Stimulated activated effector memory CD8-positive, alpha-beta T cell treated with anti-CD3 and anti-CD28 coated beads, Interleukin-12 subunit alpha, Interleukin-12 subunit beta, amount 100 ng/mL, for 72 hours (primary cell): Measurements from ENCODE around the gene DCAF7.

Experiments
- ATAC-seq: fragments of 150-1000 bp; cut with Tn5 transposase; 2 replicates; pipeline ENCODE4 v1.10.0; 2021
- DNase-seq, 2 donors: peaks; one replicate each; pipeline ENCODE4 v3.0.0; 2021 to 2022; ENCODE audit warnings: low spot score in 2 of 2
- H3K27ac Mint-ChIP-seq: one replicate; pipeline ENCODE4 v1.8.0; 2022; ENCODE audit warnings: mild to moderate bottlenecking, mixed read lengths
- H3K36me3 Mint-ChIP-seq: one replicate; pipeline ENCODE4 v1.8.0; 2022; ENCODE audit warnings: mild to moderate bottlenecking, mixed read lengths
- H3K4me1 Mint-ChIP-seq: one replicate; pipeline ENCODE4 v1.8.0; 2022; ENCODE audit warnings: mixed read lengths
- H3K4me3 Mint-ChIP-seq: one replicate; pipeline ENCODE4 v1.8.0; 2022; ENCODE audit warnings: mild to moderate bottlenecking, mixed read lengths
- H3K9me3 Mint-ChIP-seq: one replicate; pipeline ENCODE4 v1.8.0; 2022; ENCODE audit warnings: mixed read lengths

The DCAF7 gene

DNA sequence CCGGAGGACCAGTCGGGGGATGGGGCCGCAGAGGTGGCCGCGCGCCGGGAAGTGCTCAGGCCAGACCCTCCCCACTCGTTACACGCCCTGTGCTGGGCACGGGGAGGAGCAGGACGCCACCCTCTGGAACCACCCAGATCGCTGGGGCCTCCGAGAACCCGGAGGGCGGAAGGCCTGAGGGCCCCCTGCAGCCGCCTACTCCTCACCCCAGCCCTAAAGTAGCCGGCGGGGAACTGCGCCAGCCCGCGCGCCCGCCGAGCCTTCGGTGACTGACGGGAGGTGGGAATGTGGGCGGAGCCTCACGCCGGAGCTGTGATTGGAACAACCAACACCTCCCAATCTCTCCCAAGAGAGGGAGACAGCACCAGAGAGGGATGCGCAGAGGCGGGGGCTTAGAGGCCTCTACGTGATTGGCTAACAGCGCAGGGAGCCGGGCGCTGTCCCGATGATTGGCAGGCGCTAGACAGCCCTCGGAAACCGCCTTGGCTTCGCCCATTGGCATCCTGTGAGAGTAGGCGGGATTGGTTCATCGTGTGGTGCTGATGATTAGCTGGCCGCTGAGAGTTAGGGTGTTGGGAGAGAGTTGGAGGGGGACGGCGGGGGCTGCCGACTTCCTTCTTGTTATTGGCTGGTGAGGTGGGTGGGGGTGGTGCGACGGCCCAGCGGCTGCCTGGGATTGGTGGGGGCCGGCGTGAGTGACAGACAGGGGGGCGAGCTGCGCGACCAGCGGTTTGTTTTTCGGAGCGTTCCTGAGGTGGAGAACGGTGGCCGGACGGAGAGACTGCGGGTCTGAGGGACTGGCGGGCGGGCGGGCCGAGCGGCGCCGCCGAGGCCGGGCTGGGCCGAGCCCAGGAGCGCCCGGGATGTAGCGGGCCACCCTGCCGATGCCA lies 71.7 kb downstream of the DCAF7 start, which contains the start of gene MAP3K3:
MAP3K3 (plus strand) TSS at position 734 of the 890 bp plus-strand sequence. CDS start 343 bp downstream, outside the sequence.
- Mint-ChIP-seq H3K27ac (peak within 1 kb of the TSS; percentile 89), H3K4me3 (peak within 1 kb of the TSS; percentile 95), H3K9me3 (no peaks in the 10 kb centered on the region), H3K4me1 (peaks cover 33% of the 10 kb centered on the region), H3K36me3 (peaks cover 13% of the 10 kb centered on the region)
- ATAC-seq (peak; percentile 92), DNase-seq (peak; percentile 82 to 97)

DNA sequence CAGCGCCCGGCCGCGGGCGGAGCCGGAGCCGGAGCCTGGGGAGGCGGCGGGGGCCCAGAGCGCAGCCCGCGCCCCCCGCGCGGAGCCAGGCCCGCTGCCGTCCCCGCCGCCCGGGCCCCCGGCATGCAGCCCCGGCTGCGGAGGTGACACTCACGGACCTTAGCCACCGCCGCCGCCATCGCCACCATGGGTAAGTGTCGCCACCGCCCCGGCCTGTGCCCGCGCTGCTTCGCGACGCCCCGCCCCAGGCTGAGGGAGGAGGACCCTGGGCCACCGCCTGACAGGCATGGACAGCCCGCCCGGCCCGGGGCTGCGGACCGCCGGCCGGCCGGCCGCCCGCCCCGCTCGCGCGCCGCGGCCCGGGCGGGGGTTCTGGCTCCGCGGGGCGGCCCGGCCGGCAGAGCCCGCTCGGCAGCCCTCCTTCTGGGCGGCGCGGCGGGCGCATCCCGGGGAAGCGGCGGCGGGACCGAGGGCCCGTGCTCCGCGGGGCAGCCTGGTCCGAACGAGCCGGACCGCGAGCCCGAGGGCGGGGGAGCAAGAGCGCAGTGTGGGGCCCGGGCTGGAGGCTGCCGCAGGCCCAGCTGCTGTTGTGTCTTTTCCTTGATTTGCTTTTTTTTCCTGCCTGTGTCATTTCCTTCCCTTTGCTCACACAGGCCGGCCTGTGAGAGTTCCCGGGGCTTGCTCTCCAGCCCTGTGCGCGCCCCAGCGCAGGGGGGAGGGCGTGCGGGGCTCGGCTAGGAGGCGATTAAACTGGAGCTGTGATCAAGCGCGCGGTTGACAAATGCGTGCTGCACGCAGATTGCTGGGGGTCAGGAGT lies 72.5 kb downstream of the DCAF7 start:
- ATAC-seq (peak; percentile 61), DNase-seq (peak; percentile 45 to 80)
- Mint-ChIP-seq H3K9me3 (no peaks in the 10 kb centered on the region), H3K27ac (peak overlapping the region; percentile 89), H3K4me1 (peaks cover 38% of the 10 kb centered on the region), H3K4me3 (peak overlapping the region; percentile 95), H3K36me3 (peaks cover 13% of the 10 kb centered on the region)

DNA sequence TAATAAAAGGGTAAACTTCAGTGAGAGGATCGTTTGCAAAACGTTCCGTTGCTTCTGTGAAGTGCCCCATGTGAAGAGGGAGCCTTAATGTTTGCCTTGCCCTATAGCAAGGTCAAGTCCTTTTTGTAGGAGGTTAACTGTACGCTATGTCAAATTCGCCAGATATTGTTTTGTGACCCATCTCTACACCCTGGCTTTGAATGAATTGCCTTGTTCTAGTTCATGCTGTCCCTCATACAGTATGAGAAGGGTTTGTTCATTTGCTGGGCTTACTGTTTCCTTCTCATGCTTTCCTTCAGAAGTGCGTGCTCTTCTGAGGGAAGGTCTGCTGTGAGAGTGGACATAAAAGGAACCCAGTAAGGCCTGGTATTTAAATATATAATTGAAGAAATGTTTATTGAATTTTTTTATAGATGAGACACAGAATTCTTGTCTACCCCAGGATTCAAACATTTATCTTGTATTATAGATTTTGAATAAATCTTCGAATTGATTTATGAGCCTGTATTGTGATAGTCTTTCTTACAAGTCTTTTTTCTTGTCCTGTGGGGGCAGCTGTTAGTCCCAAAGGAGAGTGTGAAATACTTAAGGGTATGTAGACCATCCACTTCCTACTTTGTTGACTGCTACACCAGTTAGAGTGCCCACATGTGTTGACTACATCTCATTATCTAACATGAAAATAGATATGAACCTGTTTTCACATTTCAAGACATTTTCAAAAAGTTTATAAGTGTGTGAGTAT lies 73.7 kb downstream of the DCAF7 start:
- no peaks in the 10 kb centered on the region for H3K9me3 Mint-ChIP-seq
- H3K4me3 Mint-ChIP-seq = peak overlapping the region; percentile 95
- DNase-seq = no peak
- peaks cover 38% of the 10 kb centered on the region for H3K4me1 Mint-ChIP-seq
- peaks cover 20% of the 10 kb centered on the region for H3K36me3 Mint-ChIP-seq
- no peak for ATAC-seq
- peak overlapping the region; percentile 85 for H3K27ac Mint-ChIP-seq

DNA sequence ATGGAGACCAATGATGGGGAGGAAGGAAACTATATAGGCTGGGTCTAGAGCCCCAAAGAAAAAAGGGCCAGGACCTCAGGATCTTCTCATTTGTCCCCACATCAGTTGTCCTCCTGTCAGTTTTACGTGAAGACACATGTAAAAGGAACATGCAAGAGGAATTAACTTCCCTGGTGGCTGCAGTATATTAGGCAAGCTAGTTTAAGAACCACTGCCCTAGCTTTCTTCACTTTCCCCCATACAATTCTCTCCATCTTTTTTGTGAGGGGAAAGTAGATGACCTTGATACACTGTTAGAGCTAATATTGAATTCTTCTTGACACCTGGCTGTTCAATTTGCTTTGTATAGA lies 74.2 kb downstream of the DCAF7 start:
- Mint-ChIP-seq H3K27ac (no peak overlapping the region), H3K4me3 (peak overlapping the region; percentile 95)
- no peak for ATAC-seq

DNA sequence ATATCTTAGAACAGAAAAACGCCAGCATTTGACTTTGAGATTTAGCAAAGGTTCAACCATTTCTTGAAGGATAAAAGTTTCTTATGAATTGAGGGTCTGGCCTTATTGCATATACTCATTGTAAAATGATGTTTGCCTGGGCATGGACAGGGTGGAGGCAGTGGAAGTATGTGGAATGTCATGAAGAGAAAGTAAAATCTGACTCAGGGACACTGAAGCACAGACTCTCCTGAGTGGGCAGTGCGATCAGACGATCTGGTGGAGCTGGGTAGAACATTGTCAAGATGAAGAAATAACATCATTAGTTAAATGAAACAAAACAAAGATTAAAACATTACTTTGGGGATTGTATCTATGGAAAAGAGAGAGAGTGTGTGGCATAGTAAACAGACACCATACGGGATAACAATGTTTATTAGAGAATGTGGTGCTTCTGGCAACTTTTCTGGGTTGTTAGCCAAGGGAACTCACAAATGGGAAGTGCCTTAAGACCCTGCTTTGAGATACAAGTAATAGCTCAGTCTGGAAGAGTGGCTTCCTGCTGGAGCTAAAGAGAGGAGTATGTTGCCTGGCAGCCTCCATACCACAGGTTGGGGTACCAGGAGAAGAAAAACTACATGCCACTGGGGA lies 76.4 kb downstream of the DCAF7 start:
- no peak for DNase-seq
- no peak for ATAC-seq
- Mint-ChIP-seq H3K4me3 (no peak overlapping the region), H3K36me3 (peaks cover 28% of the 10 kb centered on the region), H3K9me3 (no peaks in the 10 kb centered on the region), H3K27ac (peak overlapping the region; percentile 35), H3K4me1 (peaks cover 33% of the 10 kb centered on the region)

More for the DNA sequence above, 74.2 kb downstream of the DCAF7 start:
- Mint-ChIP-seq H3K36me3 (peaks cover 25% of the 10 kb centered on the region), H3K9me3 (no peaks in the 10 kb centered on the region), H3K4me1 (peaks cover 38% of the 10 kb centered on the region)
- no peak for DNase-seq

- Mint-ChIP-seq H3K9me3 (no peaks in the 10 kb centered on the region), H3K4me3 (no peak overlapping the region), H3K4me1 (peaks cover 29% of the 10 kb centered on the region), H3K27ac (no peak overlapping the region), H3K36me3 (peaks cover 37% of the 10 kb centered on the region)
- no peak for ATAC-seq
- DNase-seq = no peak
These were observed 79.3 kb downstream of the DCAF7 start for GRCh38 chr17:63629627-63630026.

DNA sequence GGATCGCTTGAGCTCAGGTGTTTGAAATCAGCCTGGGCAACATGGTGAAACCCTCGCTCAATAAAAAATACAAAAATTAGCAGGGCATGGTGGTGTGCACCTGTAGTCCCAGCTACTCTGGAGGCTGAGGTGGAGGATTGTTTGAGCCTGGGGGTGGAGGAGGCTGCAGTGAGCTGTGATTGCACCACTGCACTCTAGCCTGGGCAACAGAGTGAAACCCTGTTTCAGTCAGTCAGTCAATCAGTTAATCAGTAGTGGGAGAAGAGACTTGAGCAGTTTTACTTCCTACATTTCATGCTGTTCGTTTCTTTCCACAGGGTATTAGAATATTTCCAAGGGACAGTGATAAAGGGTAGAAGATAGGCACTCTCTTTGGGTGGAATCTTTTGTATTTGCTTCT lies 80.8 kb downstream of the DCAF7 start:
- DNase-seq (no peak), ATAC-seq (no peak)
- H3K4me3 Mint-ChIP-seq = no peak overlapping the region
- H3K9me3 Mint-ChIP-seq = no peaks in the 10 kb centered on the region
- H3K27ac Mint-ChIP-seq = peak overlapping the region; percentile 68
- H3K4me1 Mint-ChIP-seq = peaks cover 24% of the 10 kb centered on the region
- peaks cover 48% of the 10 kb centered on the region for H3K36me3 Mint-ChIP-seq

DNA sequence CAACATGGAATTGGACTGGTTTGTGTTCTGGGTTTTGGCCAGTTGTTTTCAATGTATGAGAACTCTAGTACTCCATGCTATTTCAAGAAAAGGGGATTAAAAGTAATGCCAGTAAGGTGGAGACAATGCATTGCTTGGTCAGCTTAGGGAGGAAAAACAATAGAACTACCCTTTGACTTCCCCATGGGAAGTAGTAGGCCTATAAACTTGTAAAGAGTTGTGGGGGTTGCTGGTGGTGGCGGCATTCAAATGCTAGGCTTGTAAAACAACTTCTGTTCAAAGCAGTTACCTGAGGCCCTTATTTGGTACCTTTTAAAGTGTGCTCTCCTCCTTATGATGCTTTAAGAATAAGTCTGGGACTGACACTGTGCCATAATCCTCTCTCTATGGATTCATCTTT lies 81.3 kb downstream of the DCAF7 start:
- peaks cover 22% of the 10 kb centered on the region for H3K4me1 Mint-ChIP-seq
- ATAC-seq (no peak), DNase-seq (no peak)
- no peak overlapping the region for H3K27ac Mint-ChIP-seq
- H3K9me3 Mint-ChIP-seq = no peaks in the 10 kb centered on the region
- peaks cover 53% of the 10 kb centered on the region for H3K36me3 Mint-ChIP-seq
- H3K4me3 Mint-ChIP-seq = no peak overlapping the region

GRCh38 chr17:63633742-63634141 lies 83.5 kb downstream of the DCAF7 start:
- Mint-ChIP-seq H3K27ac (peak overlapping the region; percentile 33), H3K4me1 (peaks cover 20% of the 10 kb centered on the region), H3K9me3 (no peaks in the 10 kb centered on the region), H3K36me3 (peaks cover 69% of the 10 kb centered on the region), H3K4me3 (no peak overlapping the region)
- no peak for ATAC-seq
- no peak for DNase-seq

DNA sequence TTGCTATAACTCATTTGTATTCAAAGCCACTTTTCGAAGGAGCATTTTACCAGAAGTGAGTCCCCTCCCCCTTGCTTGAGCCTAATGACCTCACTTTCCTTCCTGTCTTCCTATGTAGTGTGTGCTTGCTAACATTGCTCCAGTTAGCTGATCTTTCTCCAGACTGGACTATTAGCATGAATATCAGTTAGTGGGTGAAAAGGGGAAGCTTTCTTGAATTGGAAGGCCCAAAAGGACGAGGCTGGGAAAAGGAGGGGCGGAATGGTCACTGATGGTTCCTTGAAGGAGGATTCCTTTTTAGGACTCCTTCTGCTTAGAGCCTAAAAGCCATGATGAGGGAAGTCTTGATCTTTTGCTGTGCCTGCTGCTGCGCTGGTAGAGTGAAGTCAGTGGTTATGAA lies 83.9 kb downstream of the DCAF7 start:
- DNase-seq (no peak), ATAC-seq (no peak)
- H3K27ac Mint-ChIP-seq = peak overlapping the region; percentile 33
- no peaks in the 10 kb centered on the region for H3K9me3 Mint-ChIP-seq
- peaks cover 66% of the 10 kb centered on the region for H3K36me3 Mint-ChIP-seq
- H3K4me1 Mint-ChIP-seq = peaks cover 24% of the 10 kb centered on the region
- H3K4me3 Mint-ChIP-seq = no peak overlapping the region

- no peaks in the 10 kb centered on the region for H3K9me3 Mint-ChIP-seq
- DNase-seq = no peak
- peaks cover 25% of the 10 kb centered on the region for H3K4me1 Mint-ChIP-seq
- peaks cover 59% of the 10 kb centered on the region for H3K36me3 Mint-ChIP-seq
- H3K27ac Mint-ChIP-seq = no peak overlapping the region
- H3K4me3 Mint-ChIP-seq = no peak overlapping the region
- no peak for ATAC-seq
These were observed 84.5 kb downstream of the DCAF7 start for GRCh38 chr17:63634816-63635215.

GRCh38 chr17:63635290-63635689 lies 85.0 kb downstream of the DCAF7 start:
- no peak for ATAC-seq
- Mint-ChIP-seq H3K9me3 (no peaks in the 10 kb centered on the region), H3K36me3 (peaks cover 59% of the 10 kb centered on the region), H3K4me1 (peaks cover 25% of the 10 kb centered on the region), H3K4me3 (no peak overlapping the region), H3K27ac (no peak overlapping the region)
- no peak for DNase-seq

DNA sequence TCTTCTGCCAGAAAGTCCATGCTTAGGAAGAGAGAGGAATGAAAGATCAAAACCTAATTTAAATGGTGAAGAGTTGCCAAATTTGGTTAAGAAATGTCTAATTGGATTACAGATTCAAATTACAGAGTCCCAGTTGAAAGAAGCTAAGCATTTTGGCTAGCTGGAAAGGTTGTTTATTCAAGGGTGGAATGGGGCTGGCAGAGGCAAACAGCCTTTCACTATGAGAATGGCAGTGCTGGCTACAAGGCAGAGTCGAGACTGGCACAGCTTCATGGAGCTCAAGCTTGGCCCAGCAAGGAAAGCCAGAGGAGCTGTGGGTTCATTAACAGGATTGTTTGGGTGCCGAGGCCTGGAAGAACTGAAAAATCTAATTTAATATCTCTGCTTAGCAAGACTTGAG lies 85.5 kb downstream of the DCAF7 start:
- Mint-ChIP-seq H3K4me3 (no peak overlapping the region), H3K27ac (no peak overlapping the region), H3K36me3 (peaks cover 59% of the 10 kb centered on the region), H3K4me1 (peaks cover 25% of the 10 kb centered on the region), H3K9me3 (no peaks in the 10 kb centered on the region)
- ATAC-seq (no peak), DNase-seq (no peak)

DNA sequence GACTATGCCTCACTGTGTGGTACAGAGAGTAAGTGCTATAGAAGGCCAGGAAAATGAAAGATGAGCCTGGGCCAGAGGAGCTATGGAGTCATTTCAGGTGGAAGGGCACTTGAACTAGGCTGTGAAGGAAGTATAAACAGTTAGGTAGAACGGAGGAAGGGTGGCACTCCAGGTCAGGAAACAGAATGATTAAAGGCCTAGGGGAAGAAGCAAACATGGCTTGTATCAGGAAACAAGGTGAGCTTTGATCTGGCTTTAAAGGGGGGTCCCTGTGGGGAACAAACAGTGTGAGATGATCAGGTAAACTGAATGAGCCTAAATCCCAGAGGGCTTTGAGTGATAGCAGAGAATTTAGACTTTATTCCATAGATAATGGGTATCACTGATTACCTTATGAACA lies 88.8 kb downstream of the DCAF7 start:
- no peaks in the 10 kb centered on the region for H3K9me3 Mint-ChIP-seq
- H3K4me3 Mint-ChIP-seq = no peak overlapping the region
- ATAC-seq (no peak), DNase-seq (no peak)
- peaks cover 19% of the 10 kb centered on the region for H3K4me1 Mint-ChIP-seq
- peak overlapping the region; percentile 60 for H3K27ac Mint-ChIP-seq
- H3K36me3 Mint-ChIP-seq = peaks cover 43% of the 10 kb centered on the region

DNA sequence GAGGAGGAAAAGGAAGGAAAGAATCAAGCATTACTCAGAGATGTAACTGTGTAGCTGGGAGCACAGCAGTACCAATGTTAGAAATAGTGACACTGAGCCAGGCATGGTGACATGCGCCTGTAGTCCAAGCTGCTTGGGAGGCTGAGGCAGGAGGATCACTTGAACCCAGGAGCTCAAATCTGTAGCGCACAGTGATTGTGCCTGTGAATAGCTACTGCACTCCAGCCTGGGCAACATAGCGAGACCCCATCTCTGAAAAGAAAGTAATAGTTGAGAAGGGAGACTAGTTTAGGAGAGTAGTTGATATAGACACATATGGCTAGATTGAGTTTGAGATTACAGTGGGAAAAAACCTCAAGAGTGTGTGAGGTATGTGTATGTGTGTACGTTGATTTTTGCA lies 89.8 kb downstream of the DCAF7 start:
- no peak overlapping the region for H3K4me3 Mint-ChIP-seq
- H3K36me3 Mint-ChIP-seq = peaks cover 40% of the 10 kb centered on the region
- H3K4me1 Mint-ChIP-seq = peaks cover 16% of the 10 kb centered on the region

More for the DNA sequence above, 89.8 kb downstream of the DCAF7 start:
- no peak for DNase-seq
- no peak for ATAC-seq
- H3K27ac Mint-ChIP-seq = peak overlapping the region; percentile 60
- no peaks in the 10 kb centered on the region for H3K9me3 Mint-ChIP-seq
